ENCODE measurements around the gene IFI27L1.

The IFI27L1 gene

GRCh38 chr14:94081386-94081820, 293 bp downstream of the IFI27L1 start:
- no peak for DNase-seq

- no peak for DNase-seq
Measured at GRCh38 chr14:94087891-94088290, 6.8 kb downstream of the IFI27L1 start.

- DNase-seq: no peak
Measured at GRCh38 chr14:94088516-94088915, 7.4 kb downstream of the IFI27L1 start.

- DNase-seq: no peak
Measured at GRCh38 chr14:94089479-94089878, 8.4 kb downstream of the IFI27L1 start.

- no peak for DNase-seq
Measured at GRCh38 chr14:94093418-94093817, 12.3 kb downstream of the IFI27L1 start.

GRCh38 chr14:94097091-94097490, 16.0 kb downstream of the IFI27L1 start:
- DNase-seq: no peak

- no peak for DNase-seq
Measured at GRCh38 chr14:94098326-94098992, 17.3 kb downstream of the IFI27L1 start.

GRCh38 chr14:94099006-94099405, 17.9 kb downstream of the IFI27L1 start:
- no peak for DNase-seq

GRCh38 chr14:94100847-94101246, 19.7 kb downstream of the IFI27L1 start:
- DNase-seq: no peak

GRCh38 chr14:94101748-94102147, 20.6 kb downstream of the IFI27L1 start:
- DNase-seq: no peak

GRCh38 chr14:94102768-94103482, 21.8 kb downstream of the IFI27L1 start:
- no peak for DNase-seq

GRCh38 chr14:94103554-94104150, 22.5 kb downstream of the IFI27L1 start:
- DNase-seq: no peak

- DNase-seq: no peak
Measured at GRCh38 chr14:94104731-94105130, 23.6 kb downstream of the IFI27L1 start.

- no peak for DNase-seq
Measured at GRCh38 chr14:94109915-94110250, 28.8 kb downstream of the IFI27L1 start.

GRCh38 chr14:94110552-94111181, 29.6 kb downstream of the IFI27L1 start, which contains the start of gene IFI27:
TSS of gene IFI27 (plus strand) at chr14:94110736.
- DNase-seq: no peak

- DNase-seq: no peak
Measured at GRCh38 chr14:94111276-94112095, 30.4 kb downstream of the IFI27L1 start.

GRCh38 chr14:94112513-94113063, 31.5 kb downstream of the IFI27L1 start:
- no peak for DNase-seq

GRCh38 chr14:94113073-94113472, 32.0 kb downstream of the IFI27L1 start:
- no peak for DNase-seq

GRCh38 chr14:94113490-94113889, 32.4 kb downstream of the IFI27L1 start:
- DNase-seq: no peak

GRCh38 chr14:94113908-94114588, 32.9 kb downstream of the IFI27L1 start:
- no peak for DNase-seq

GRCh38 chr14:94114589-94115057, 33.5 kb downstream of the IFI27L1 start:
- DNase-seq: no peak
